ENCODE measurements around the gene TLR9. TPM values are rescaled to one million over a fixed set of nuclear protein-coding genes. Genes with fewer than 3 reads are reported as not detected.

Gene TLR9
- total and polyA plus RNA-seq, 9 of the 15 experiments (the other 6 are each of a cell fraction or from before 2014, with no cell fraction given): not detected

- no peak for TF ChIP-seq MTF1 (CRISPR knock-in tag; IDR thresholded peaks at IDR 0.05; ENCODE audit: borderline replicate concordance)
- peak; percentile 39; the same call in 1 of the 2 replicates for TF ChIP-seq CTBP1 (IDR thresholded peaks at IDR 0.05; ENCODE audit: borderline replicate concordance)
- TF ChIP-seq CBFA2T2 (conservative IDR thresholded peaks at IDR 0.05): peak; percentile 50
- no peak for TF ChIP-seq RFX7 (CRISPR knock-in tag; IDR thresholded peaks at IDR 0.05)
- no peak for TF ChIP-seq LEF1 (IDR thresholded peaks at IDR 0.05)
- TF ChIP-seq KLF1 (tag; IDR thresholded peaks at IDR 0.05): no peak
- TF ChIP-seq EHMT2 (IDR thresholded peaks at IDR 0.05): no peak
- TF ChIP-seq NELFE (IDR thresholded peaks at IDR 0.05; ENCODE audit: insufficient read depth, insufficient read length): no peak
- no peak for TF ChIP-seq SP2 (IDR thresholded peaks at IDR 0.05; ENCODE audit: extremely low read depth, low read depth, low read length, poor library complexity, severe bottlenecking)
- TF ChIP-seq KDM1A (IDR thresholded peaks at IDR 0.05): peak in 1 of 2 experiments; percentile 45; a peak in 1 of 4 replicates
- peak; percentile 59 for TF ChIP-seq CBFA2T3 (IDR thresholded peaks at IDR 0.05)
- TF ChIP-seq ESRRA (IDR thresholded peaks at IDR 0.05; ENCODE audit: borderline replicate concordance, low read depth): peak; percentile 77
- peak; percentile 26; the same call in 1 of the 2 replicates for TF ChIP-seq FOSL1 (tag; conservative IDR thresholded peaks at IDR 0.05)
- peak; percentile 48; the same call in 1 of the 2 replicates for TF ChIP-seq MYNN (IDR thresholded peaks at IDR 0.05)
- TF ChIP-seq MYNN (CRISPR knock-in tag; IDR thresholded peaks at IDR 0.05): no peak
- TF ChIP-seq HMG20B (CRISPR knock-in tag; IDR thresholded peaks at IDR 0.05): no peak
- TF ChIP-seq ATF3 (IDR thresholded peaks at IDR 0.05): no peak
- TF ChIP-seq ATF3 (CRISPR knock-in tag; conservative IDR thresholded peaks at IDR 0.05): no peak
Observed at GRCh38 chr3:52182196-52182595, 43.2 kb downstream of the TLR9 start (continued).

Data from K562 (cell line).